Pancreas (tissue), 10 donors: ENCODE results near the gene GNAL. TPM values are rescaled to one million over a fixed set of nuclear protein-coding genes. Genes with fewer than 3 reads are reported as not detected.

Experiments used
- ATAC-seq, 4 donors: fragments of 200-7000 bp; cut with Tn5 transposase; one replicate each; pipeline versions ENCODE4 v1.8.0 to v1.9.1; 2020; ENCODE audit warnings: mild to moderate bottlenecking in 4 of 4, moderate library complexity in 4 of 4
- DNase-seq, 6 donors: peaks; one replicate each; pipeline ENCODE4 v3.0.0-alpha.2; 2020
- FAIRE-seq: peaks from 2 replicates; lab custom pipeline; 2012; peaks lifted over from hg19 to GRCh38; lab: Jason Lieb, UNC
- H3K27ac ChIP-seq, 4 donors: fragments of 200-600 bp; sonication (generic); 1 replicate in 3 of 4; 2 replicates in 1 of 4; pipeline versions ENCODE4 v1.5.0 to v1.8.0; 2020
- H3K27me3 ChIP-seq, 4 donors: fragments of 200-600 bp; one replicate each; pipeline ENCODE4 v1.8.0; 2021
- H3K36me3 ChIP-seq, 3 donors: fragments of 200-600 bp; sonication (generic) in 1 of 3; one replicate each; pipeline versions ENCODE4 v1.5.0 to v1.8.0; 2020 to 2021
- H3K4me1 ChIP-seq, 3 donors: fragments of 200-600 bp; one replicate each; pipeline ENCODE4 v1.8.0; 2021
- H3K4me3 ChIP-seq, 4 donors: fragments of 200-600 bp; sonication (generic) in 2 of 4; one replicate each; pipeline versions ENCODE4 v1.5.0 to v1.8.0; 2020 to 2021
- H3K9me3 ChIP-seq, 4 donors: fragments of 200-600 bp; one replicate each; pipeline ENCODE4 v1.8.0; 2021
- WGBS, 2 donors: extraction: QIAGEN DNeasy Blood & Tissue Kit; methylation state at CpG; one replicate each; pipeline ENCODE4 v1.1.7; 2013; 5-methylcytosine and 5-hydroxymethylcytosine counted together
- intact Hi-C, 3 donors: fragments of 100-400 bp; cut with DNase I; formaldehyde crosslinking; loops; one replicate each; pipeline versions ENCODE4 v1.11.1 to v1.14.2; 2022
- polyA plus RNA-seq, 2 donors: library from polyadenylated mRNA; stranded (reverse); fragments of 200-250 nt; gene quantifications; one replicate each; pipeline ENCODE4 v1.2.3, GENCODE V29; 2013
- total RNA-seq, 6 donors: library from RNA; stranded (reverse); fragmentation: NEBNext Ultra II Directional in 4 of 6; extraction: Animal tissue kit (Norgen Biotek cat#: 25700) in 4 of 6; gene quantifications; one replicate each; pipeline versions ENCODE4 v1.2.1 to v1.2.4, GENCODE V29; 2021 to 2023
- TF ChIP-seq, protein P1 (sequence below), 4 donors: fragments of 200-600 bp; sonication (generic) in 3 of 4; IDR thresholded peaks; one replicate each; pipeline versions ENCODE4 v1.5.0 to v1.8.0; 2021; ENCODE audit warnings: antibody characterized with exemption in 4 of 4
- donor health status: healthy with polysubstance abuse.
- donor health status: DM: no; HTN: no; CAD: no; lungs with moderate emphysema.
- donor health status: DM: no; HTN: no; CAD: no.
- donor health status: control.
- donor health status: control.
- donor health status: Bipolar disorder and iron deficiency.
- donor health status: DM: yes; HTN: yes; CAD: no.
- donor health status: DM: no; HTN: no; CAD: no.
- donor health status: DM: no; HTN: no; CAD: no.
- donor health status: DM: yes; HTN: yes; CAD: no.

GNAL gene
- total and polyA plus RNA-seq, 8 donors: 0.22 to 2.2 (median 0.71) TPM

DNA sequence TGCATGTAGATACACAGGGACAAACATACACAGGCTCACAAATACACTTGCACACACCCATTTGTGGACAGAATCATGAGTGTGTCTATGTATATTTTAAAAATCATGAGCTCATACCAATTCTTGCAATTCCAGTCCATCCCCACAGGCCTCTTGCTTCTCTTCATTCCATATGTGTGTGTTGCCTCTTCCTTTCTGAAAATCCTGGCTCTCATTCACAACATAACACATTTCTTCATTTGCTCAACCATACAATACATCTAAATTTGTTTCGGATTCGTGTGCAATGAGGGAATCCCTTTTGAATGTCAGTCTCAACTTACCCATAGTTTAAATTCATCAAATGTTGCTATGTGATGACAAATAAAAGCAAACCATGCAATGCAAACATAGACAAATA, 51.4 kb downstream of the GNAL start:
- H3K4me1 ChIP-seq: no peaks in the 10 kb centered on the region
- DNase-seq: no peak
- no peak for ATAC-seq
- no peaks in the 10 kb centered on the region for H3K9me3 ChIP-seq
- peaks cover 0 to 4% (median 0%) of the 10 kb centered on the region in 4 donors for H3K27me3 ChIP-seq
- no peaks in the 10 kb centered on the region for H3K36me3 ChIP-seq
- 68 to 78% methylated on average over 2 of the region's 2 CpGs for WGBS, 2 donors
- intact Hi-C loops: no loop called here
- no peak for FAIRE-seq
- TF ChIP-seq, protein P1, sequence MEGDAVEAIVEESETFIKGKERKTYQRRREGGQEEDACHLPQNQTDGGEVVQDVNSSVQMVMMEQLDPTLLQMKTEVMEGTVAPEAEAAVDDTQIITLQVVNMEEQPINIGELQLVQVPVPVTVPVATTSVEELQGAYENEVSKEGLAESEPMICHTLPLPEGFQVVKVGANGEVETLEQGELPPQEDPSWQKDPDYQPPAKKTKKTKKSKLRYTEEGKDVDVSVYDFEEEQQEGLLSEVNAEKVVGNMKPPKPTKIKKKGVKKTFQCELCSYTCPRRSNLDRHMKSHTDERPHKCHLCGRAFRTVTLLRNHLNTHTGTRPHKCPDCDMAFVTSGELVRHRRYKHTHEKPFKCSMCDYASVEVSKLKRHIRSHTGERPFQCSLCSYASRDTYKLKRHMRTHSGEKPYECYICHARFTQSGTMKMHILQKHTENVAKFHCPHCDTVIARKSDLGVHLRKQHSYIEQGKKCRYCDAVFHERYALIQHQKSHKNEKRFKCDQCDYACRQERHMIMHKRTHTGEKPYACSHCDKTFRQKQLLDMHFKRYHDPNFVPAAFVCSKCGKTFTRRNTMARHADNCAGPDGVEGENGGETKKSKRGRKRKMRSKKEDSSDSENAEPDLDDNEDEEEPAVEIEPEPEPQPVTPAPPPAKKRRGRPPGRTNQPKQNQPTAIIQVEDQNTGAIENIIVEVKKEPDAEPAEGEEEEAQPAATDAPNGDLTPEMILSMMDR (IDR thresholded peaks at IDR 0.05): no peak
- no peak overlapping the region for H3K27ac ChIP-seq
- no peak overlapping the region for H3K4me3 ChIP-seq

DNA sequence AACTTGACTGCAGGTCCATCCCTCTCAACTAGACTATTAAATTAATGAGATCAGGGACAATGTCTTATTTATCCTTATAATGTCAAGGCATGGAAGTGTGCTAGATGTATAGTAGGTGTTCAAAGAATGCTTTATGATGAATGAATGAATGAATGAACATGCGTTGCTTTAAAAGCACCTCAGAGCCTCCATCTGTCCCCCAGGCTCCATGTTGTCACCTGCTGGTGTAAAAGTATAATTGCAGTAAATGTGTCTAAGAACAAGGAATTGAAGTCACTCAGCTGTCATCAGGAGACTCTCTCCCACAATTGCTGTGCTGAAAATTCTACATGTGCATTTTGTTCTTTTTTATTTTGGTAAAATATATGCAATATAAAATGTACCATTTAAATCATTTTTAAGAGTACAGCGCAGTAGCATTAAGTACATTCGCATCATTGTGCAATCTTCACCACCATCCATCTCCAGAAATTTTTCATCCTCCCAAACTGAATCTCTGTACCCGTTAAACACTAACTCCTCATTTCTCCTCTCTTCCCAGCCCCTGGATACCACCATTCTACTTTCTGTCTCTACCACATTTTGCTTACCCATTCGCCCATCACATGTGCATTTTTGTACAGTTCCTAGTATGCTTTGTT, 52.6 kb downstream of the GNAL start:
- Histone ChIP-seq H3K4me1 (no peaks in the 10 kb centered on the region), H3K27ac (no peak overlapping the region), H3K9me3 (no peaks in the 10 kb centered on the region), H3K4me3 (no peak overlapping the region), H3K27me3 (peaks cover 0 to 4% (median 0%) of the 10 kb centered on the region in 4 donors), H3K36me3 (no peaks in the 10 kb centered on the region)
- DNase-seq: no peak
- 59 to 65% methylated on average over 5 of the region's 5 CpGs for WGBS, 2 donors
- TF ChIP-seq, protein P1 (IDR thresholded peaks at IDR 0.05): peak in 3 of 4 donors; percentile 21 to 31 (median 23)
- no peak for FAIRE-seq
- ATAC-seq: no peak
- intact Hi-C loops: no loop called here

DNA sequence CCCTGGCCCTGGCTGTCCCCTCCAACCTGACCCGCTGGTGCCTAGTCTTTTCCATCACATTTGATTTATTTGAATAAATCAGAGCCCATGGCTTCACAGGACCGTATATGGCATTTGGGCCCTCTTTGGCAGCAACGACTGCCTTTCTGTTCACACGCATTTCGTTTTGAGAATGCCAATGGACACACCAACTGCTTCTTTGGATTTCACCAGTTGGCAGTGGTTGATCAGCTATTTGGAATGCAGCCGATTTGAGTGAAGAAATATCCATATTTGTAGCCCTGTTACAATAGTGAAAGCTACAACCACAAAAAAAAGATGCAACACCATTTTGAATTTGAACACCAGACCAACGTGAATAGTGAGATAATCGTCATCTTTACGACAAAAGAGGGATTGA, 56.5 kb downstream of the GNAL start:
- DNase-seq (no peak), ATAC-seq (no peak), FAIRE-seq (no peak)
- TF ChIP-seq, protein P1 (IDR thresholded peaks at IDR 0.05): no peak
- H3K27me3 ChIP-seq: peaks cover 0 to 4% (median 0%) of the 10 kb centered on the region in 4 donors
- intact Hi-C loops: no loop called here
- no peaks in the 10 kb centered on the region for H3K9me3 ChIP-seq
- H3K4me1 ChIP-seq: no peaks in the 10 kb centered on the region
- H3K4me3 ChIP-seq: no peak overlapping the region
- 74% methylated on average over 9 of the region's 9 CpGs for WGBS, 2 donors
- H3K36me3 ChIP-seq: no peaks in the 10 kb centered on the region
- no peak overlapping the region for H3K27ac ChIP-seq

DNA sequence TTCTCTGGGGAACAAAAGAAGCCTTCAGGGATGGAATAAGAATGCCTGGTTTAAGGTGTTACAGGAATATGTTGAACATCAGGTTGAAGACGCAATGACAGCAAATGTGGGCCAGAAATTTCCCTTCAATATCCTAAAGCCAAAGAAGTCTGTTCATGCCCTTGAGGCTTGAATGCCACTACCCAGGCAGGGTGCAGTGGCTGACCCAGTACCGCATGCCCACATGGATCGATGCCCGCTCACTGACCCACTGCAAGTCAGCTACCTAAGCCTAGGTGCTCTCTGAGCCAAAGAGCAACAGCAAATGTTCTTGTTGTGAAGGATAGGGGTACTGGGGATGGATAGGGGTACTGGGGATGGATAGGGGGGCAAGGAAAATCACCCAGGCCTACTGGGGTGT, 58.2 kb downstream of the GNAL start:
- no peak for ATAC-seq
- TF ChIP-seq, protein P1 (IDR thresholded peaks at IDR 0.05): no peak
- Histone ChIP-seq H3K27ac (no peak overlapping the region), H3K4me1 (no peaks in the 10 kb centered on the region), H3K27me3 (peaks cover 0 to 18% (median 5%) of the 10 kb centered on the region in 4 donors), H3K36me3 (no peaks in the 10 kb centered on the region), H3K9me3 (no peaks in the 10 kb centered on the region), H3K4me3 (no peak overlapping the region)
- no peak for FAIRE-seq
- DNase-seq: no peak
- intact Hi-C loops: no loop called here
- WGBS, 2 donors: 89 to 98% methylated on average over 4 of the region's 4 CpGs

DNA sequence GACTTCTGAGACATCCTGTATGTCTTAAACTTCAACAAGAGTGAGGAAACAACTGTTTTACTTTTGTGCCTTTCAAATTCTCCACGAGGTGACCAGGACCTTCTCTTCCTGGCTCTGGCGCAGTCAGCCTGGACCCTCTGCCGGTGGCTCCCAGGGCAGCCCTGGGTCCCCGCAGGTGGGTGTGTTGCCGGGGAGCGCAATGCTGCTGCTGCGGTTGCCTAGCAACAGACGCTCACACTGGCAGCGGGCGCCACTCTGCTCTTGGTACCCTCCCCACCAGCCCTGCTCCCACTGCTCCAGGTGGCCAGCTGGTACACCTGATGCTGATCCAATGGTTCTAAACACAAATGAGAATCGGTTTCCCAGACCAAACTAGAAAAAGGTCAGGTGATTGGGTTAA, 58.7 kb downstream of the GNAL start:
- Histone ChIP-seq H3K36me3 (no peaks in the 10 kb centered on the region), H3K27me3 (peaks cover 0 to 18% (median 6%) of the 10 kb centered on the region in 4 donors), H3K27ac (no peak overlapping the region), H3K4me3 (no peak overlapping the region), H3K9me3 (no peaks in the 10 kb centered on the region), H3K4me1 (no peaks in the 10 kb centered on the region)
- DNase-seq (no peak), FAIRE-seq (no peak), ATAC-seq (no peak)
- intact Hi-C loops: no loop called here
- TF ChIP-seq, protein P1 (IDR thresholded peaks at IDR 0.05): no peak
- WGBS, 2 donors: 24 to 28% methylated on average over 11 of the region's 11 CpGs
